GM23338 (cell line): ENCODE results near the gene PPP1R14B. TPM values are rescaled to one million over a fixed set of nuclear protein-coding genes. Genes with fewer than 3 reads are reported as not detected.

Experiments used
- ATAC-seq: fragments of 200-7000 bp; cut with Tn5 transposase; 3 replicates; pipeline ENCODE4 v1.9.1; 2020
- DNase-seq: peaks from one replicate; pipeline ENCODE4 v3.0.0-alpha.2; 2015; ENCODE audit warnings: low spot score
- H2AFZ ChIP-seq: fragments of 200-600 bp; sonication (generic); 2 replicates; pipeline ENCODE4 v1.8.0; 2016; ENCODE audit warnings: antibody characterized with exemption, mild to moderate bottlenecking, moderate library complexity
- H3F3A ChIP-seq: fragments of 200-600 bp; sonication (generic); replicated peaks from 2 replicates; pipeline ENCODE4 v1.8.0; 2017; ENCODE audit warnings: antibody characterized with exemption, mixed run types, low read depth
- H3K27ac ChIP-seq: fragments of 200-600 bp; sonication (generic); 2 replicates; pipeline ENCODE4 v1.6.1; 2016; ENCODE audit warnings: low read depth
- H3K27me3 ChIP-seq: fragments of 200-600 bp; sonication (generic); 2 replicates; pipeline ENCODE4 v1.8.0; 2016; ENCODE audit warnings: mild to moderate bottlenecking, mixed run types, moderate library complexity; ENCODE audit not compliant: insufficient read depth
- H3K36me3 ChIP-seq: fragments of 200-600 bp; sonication (generic); 2 replicates; pipeline ENCODE4 v1.8.0; 2016; ENCODE audit warnings: mild to moderate bottlenecking; ENCODE audit not compliant: insufficient read depth
- H3K4me1 ChIP-seq: fragments of 200-600 bp; sonication (generic); 2 replicates; pipeline ENCODE4 v1.8.0; 2016; ENCODE audit warnings: mild to moderate bottlenecking, moderate library complexity; ENCODE audit not compliant: insufficient read depth
- H3K4me2 ChIP-seq: fragments of 200-600 bp; sonication (generic); 2 replicates; pipeline ENCODE4 v1.7.1; 2017; ENCODE audit warnings: mixed run types
- H3K4me3 ChIP-seq: fragments of 200-600 bp; sonication (generic); 2 replicates; pipeline ENCODE4 v1.6.1; 2016; ENCODE audit warnings: mixed run types
- H3K79me2 ChIP-seq: fragments of 200-600 bp; sonication (generic); replicated peaks from 2 replicates; pipeline ENCODE4 v1.8.0; 2017; ENCODE audit warnings: mild to moderate bottlenecking; ENCODE audit not compliant: insufficient read depth
- H3K9me2 ChIP-seq: fragments of 200-600 bp; sonication (generic); 2 replicates; pipeline ENCODE4 v1.8.0; 2017; ENCODE audit not compliant: insufficient read depth
- H4K20me1 ChIP-seq: fragments of 200-600 bp; sonication (generic); replicated peaks from 2 replicates; pipeline ENCODE4 v1.8.0; 2017; ENCODE audit warnings: mild to moderate bottlenecking; ENCODE audit not compliant: insufficient read depth
- H3K27ac Mint-ChIP-seq: 2 replicates; pipeline ENCODE4 v1.8.0; 2020; ENCODE audit warnings: inconsistent platforms, mild to moderate bottlenecking, moderate library complexity, mixed read lengths
- H3K27me3 Mint-ChIP-seq: 3 replicates; pipeline ENCODE4 v1.8.0; 2022; ENCODE audit warnings: low read depth, mild to moderate bottlenecking, moderate library complexity, mixed read lengths, inconsistent platforms; ENCODE audit not compliant: insufficient read depth, poor library complexity
- H3K36me3 Mint-ChIP-seq: 3 replicates; pipeline ENCODE4 v1.8.0; 2021; ENCODE audit warnings: low read depth, mild to moderate bottlenecking, inconsistent platforms, moderate library complexity, mixed read lengths
- H3K4me1 Mint-ChIP-seq: 3 replicates; pipeline ENCODE4 v1.8.0; 2020; ENCODE audit warnings: mild to moderate bottlenecking, inconsistent platforms, mixed read lengths
- H3K4me3 Mint-ChIP-seq: 3 replicates; pipeline ENCODE4 v1.8.0; 2021; ENCODE audit warnings: moderate library complexity, mild to moderate bottlenecking, inconsistent platforms, mixed read lengths
- H3K9me3 Mint-ChIP-seq: 3 replicates; pipeline ENCODE4 v1.8.0; 2020; ENCODE audit warnings: moderate library complexity, mild to moderate bottlenecking, inconsistent platforms, mixed read lengths
- CREB1 ChIP-seq: fragments of 250-450 bp; sonication (Bioruptor Pico); IDR thresholded peaks from 2 replicates; pipeline ENCODE4 v1.5.0; 2020; ENCODE audit warnings: low read depth, mild to moderate bottlenecking, moderate library complexity
- EZH2 ChIP-seq: fragments of 200-600 bp; sonication (generic); IDR thresholded peaks from one replicate; pipeline ENCODE4 v1.8.0; 2017; ENCODE audit warnings: antibody characterized with exemption, mild to moderate bottlenecking, low read depth; ENCODE audit not compliant: unreplicated experiment
- JUNB ChIP-seq: IDR thresholded peaks from one replicate; pipeline ENCODE4 v1.6.1; 2016; ENCODE audit warnings: antibody characterized with exemption; ENCODE audit not compliant: unreplicated experiment
- NANOG ChIP-seq: IDR thresholded peaks from 2 replicates; pipeline ENCODE4 v1.6.1; 2016; ENCODE audit warnings: antibody characterized with exemption, borderline replicate concordance
- POLR2AphosphoS5 ChIP-seq: IDR thresholded peaks from 2 replicates; pipeline ENCODE4 v1.6.1; 2016; ENCODE audit warnings: antibody characterized with exemption, low read depth
- STAT1 ChIP-seq: IDR thresholded peaks from one replicate; pipeline ENCODE4 v1.6.1; 2016; ENCODE audit warnings: antibody characterized with exemption; ENCODE audit not compliant: unreplicated experiment
- ZNF114 ChIP-seq: fragments of 250-450 bp; sonication (Bioruptor Pico); IDR thresholded peaks from 2 replicates; pipeline ENCODE4 v1.5.0; 2020; ENCODE audit warnings: mild to moderate bottlenecking, moderate library complexity
- ZNF331 ChIP-seq: fragments of 250-450 bp; sonication (Bioruptor Pico); IDR thresholded peaks from 2 replicates; pipeline ENCODE4 v1.5.0; 2020; ENCODE audit warnings: low read depth, mild to moderate bottlenecking, moderate library complexity
- polyA plus RNA-seq: library from polyadenylated mRNA; unstranded; fragments of >200 nt; fragmentation: Nextera tagmentation; extraction: Ambion mirVana; gene quantifications from 2 replicates; pipeline ENCODE4 v1.2.1, GENCODE V29; 2016
- total RNA-seq: library from RNA; depleted of rRNA; stranded (reverse); fragments of >200 nt; shearing (Covaris generic); gene quantifications from 2 replicates; pipeline ENCODE4 v1.2.3, GENCODE V29; 2014
- TF ChIP-seq, protein P1 (sequence below), 2 experiments: fragments of 200-600 bp in 1 of 2; sonication (generic) in 1 of 2; conservative IDR thresholded peaks; 2 replicates each; pipeline versions ENCODE4 v1.5.1 to v1.6.1; 2016 to 2017; ENCODE audit warnings: antibody characterized with exemption in 2 of 2, low read depth in 2 of 2, mild to moderate bottlenecking in 2 of 2, moderate library complexity in 1 of 2
- TF ChIP-seq, protein P2 (sequence below): fragments of 250-450 bp; sonication (Bioruptor Pico); IDR thresholded peaks from 2 replicates; pipeline ENCODE4 v1.5.0; 2020; ENCODE audit warnings: mild to moderate bottlenecking, moderate library complexity
- TF ChIP-seq, protein P3 (sequence below): IDR thresholded peaks from 2 replicates; pipeline ENCODE4 v1.6.1; 2016; ENCODE audit warnings: antibody characterized with exemption

Gene PPP1R14B
- total and polyA plus RNA-seq, 2 experiments from 2014 or later = 250 to 315 TPM

DNA sequence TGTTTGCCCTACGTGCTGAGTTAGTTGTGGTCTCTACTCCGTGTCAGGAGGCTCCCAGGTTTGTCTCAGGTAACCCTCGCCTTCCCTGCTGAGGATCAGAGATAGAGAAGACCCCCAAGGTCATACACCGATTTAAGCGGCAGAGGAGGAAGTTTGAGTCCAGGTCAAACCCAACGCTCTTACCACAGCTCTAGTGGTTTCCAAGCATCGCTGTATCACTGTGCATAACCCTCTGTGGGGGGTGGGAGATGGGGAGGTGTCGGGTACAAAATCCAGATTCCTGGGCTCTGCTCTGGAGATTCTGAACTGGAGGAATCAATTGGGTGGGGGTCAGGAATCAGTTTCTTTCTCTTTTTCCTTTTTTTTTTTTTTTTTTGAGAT lies 15.8 kb downstream of the PPP1R14B start:
- no peaks in the 10 kb centered on the region for H3K9me3 Mint-ChIP-seq
- peaks cover 3% of the 10 kb centered on the region; the same call in 1 of the 3 replicates for H3K36me3 Mint-ChIP-seq
- Histone ChIP-seq H3K79me2 (peaks cover 4% of the 10 kb centered on the region; the same call in 1 of the 2 replicates), H4K20me1 (no peaks in the 10 kb centered on the region), H3K4me2 (peak overlapping the region; percentile 96), H3K36me3 (no peaks in the 10 kb centered on the region), H3K4me3 (peak overlapping the region; percentile 94), H3K9me2 (no peaks in the 10 kb centered on the region), H2AFZ (peak overlapping the region; percentile 76; the same call in 1 of the 2 replicates), H3K4me1 (peaks cover 17% of the 10 kb centered on the region; the same call in 1 of the 2 replicates), H3K27ac (peak overlapping the region; percentile 80; the same call in 1 of the 2 replicates), H3F3A (peaks cover 22% of the 10 kb centered on the region), H3K27me3 (peaks cover 23% of the 10 kb centered on the region; the same call in 1 of the 2 replicates)
- DNase-seq (no peak), ATAC-seq (no peak)
- H3K27ac Mint-ChIP-seq = peak overlapping the region; percentile 73; the same call in 1 of the 2 replicates
- H3K27me3 Mint-ChIP-seq = peaks cover 27% of the 10 kb centered on the region
- peak overlapping the region; percentile 83 for H3K4me3 Mint-ChIP-seq
- peaks cover 23% of the 10 kb centered on the region for H3K4me1 Mint-ChIP-seq
- TF ChIP-seq, protein P1, sequence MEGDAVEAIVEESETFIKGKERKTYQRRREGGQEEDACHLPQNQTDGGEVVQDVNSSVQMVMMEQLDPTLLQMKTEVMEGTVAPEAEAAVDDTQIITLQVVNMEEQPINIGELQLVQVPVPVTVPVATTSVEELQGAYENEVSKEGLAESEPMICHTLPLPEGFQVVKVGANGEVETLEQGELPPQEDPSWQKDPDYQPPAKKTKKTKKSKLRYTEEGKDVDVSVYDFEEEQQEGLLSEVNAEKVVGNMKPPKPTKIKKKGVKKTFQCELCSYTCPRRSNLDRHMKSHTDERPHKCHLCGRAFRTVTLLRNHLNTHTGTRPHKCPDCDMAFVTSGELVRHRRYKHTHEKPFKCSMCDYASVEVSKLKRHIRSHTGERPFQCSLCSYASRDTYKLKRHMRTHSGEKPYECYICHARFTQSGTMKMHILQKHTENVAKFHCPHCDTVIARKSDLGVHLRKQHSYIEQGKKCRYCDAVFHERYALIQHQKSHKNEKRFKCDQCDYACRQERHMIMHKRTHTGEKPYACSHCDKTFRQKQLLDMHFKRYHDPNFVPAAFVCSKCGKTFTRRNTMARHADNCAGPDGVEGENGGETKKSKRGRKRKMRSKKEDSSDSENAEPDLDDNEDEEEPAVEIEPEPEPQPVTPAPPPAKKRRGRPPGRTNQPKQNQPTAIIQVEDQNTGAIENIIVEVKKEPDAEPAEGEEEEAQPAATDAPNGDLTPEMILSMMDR (conservative IDR thresholded peaks at IDR 0.05; ENCODE audit: low read depth in 2 of 2) = no peak
- TF ChIP-seq, protein P2, sequence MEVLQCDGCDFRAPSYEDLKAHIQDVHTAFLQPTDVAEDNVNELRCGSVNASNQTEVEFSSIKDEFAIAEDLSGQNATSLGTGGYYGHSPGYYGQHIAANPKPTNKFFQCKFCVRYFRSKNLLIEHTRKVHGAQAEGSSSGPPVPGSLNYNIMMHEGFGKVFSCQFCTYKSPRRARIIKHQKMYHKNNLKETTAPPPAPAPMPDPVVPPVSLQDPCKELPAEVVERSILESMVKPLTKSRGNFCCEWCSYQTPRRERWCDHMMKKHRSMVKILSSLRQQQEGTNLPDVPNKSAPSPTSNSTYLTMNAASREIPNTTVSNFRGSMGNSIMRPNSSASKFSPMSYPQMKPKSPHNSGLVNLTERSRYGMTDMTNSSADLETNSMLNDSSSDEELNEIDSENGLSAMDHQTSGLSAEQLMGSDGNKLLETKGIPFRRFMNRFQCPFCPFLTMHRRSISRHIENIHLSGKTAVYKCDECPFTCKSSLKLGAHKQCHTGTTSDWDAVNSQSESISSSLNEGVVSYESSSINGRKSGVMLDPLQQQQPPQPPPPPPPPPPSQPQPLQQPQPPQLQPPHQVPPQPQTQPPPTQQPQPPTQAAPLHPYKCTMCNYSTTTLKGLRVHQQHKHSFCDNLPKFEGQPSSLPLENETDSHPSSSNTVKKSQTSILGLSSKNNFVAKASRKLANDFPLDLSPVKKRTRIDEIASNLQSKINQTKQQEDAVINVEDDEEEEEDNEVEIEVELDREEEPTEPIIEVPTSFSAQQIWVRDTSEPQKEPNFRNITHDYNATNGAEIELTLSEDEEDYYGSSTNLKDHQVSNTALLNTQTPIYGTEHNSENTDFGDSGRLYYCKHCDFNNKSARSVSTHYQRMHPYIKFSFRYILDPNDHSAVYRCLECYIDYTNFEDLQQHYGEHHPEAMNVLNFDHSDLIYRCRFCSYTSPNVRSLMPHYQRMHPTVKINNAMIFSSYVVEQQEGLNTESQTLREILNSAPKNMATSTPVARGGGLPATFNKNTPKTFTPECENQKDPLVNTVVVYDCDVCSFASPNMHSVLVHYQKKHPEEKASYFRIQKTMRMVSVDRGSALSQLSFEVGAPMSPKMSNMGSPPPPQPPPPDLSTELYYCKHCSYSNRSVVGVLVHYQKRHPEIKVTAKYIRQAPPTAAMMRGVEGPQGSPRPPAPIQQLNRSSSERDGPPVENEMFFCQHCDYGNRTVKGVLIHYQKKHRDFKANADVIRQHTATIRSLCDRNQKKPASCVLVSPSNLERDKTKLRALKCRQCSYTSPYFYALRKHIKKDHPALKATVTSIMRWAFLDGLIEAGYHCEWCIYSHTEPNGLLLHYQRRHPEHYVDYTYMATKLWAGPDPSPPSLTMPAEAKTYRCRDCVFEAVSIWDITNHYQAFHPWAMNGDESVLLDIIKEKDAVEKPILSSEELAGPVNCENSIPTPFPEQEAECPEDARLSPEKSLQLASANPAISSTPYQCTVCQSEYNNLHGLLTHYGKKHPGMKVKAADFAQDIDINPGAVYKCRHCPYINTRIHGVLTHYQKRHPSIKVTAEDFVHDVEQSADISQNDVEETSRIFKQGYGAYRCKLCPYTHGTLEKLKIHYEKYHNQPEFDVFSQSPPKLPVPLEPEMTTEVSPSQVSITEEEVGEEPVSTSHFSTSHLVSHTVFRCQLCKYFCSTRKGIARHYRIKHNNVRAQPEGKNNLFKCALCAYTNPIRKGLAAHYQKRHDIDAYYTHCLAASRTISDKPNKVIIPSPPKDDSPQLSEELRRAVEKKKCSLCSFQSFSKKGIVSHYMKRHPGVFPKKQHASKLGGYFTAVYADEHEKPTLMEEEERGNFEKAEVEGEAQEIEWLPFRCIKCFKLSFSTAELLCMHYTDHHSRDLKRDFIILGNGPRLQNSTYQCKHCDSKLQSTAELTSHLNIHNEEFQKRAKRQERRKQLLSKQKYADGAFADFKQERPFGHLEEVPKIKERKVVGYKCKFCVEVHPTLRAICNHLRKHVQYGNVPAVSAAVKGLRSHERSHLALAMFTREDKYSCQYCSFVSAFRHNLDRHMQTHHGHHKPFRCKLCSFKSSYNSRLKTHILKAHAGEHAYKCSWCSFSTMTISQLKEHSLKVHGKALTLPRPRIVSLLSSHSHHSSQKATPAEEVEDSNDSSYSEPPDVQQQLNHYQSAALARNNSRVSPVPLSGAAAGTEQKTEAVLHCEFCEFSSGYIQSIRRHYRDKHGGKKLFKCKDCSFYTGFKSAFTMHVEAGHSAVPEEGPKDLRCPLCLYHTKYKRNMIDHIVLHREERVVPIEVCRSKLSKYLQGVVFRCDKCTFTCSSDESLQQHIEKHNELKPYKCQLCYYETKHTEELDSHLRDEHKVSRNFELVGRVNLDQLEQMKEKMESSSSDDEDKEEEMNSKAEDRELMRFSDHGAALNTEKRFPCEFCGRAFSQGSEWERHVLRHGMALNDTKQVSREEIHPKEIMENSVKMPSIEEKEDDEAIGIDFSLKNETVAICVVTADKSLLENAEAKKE = no peak
- TF ChIP-seq JUNB = no peak
- TF ChIP-seq EZH2 = no peak
- TF ChIP-seq, protein P3, sequence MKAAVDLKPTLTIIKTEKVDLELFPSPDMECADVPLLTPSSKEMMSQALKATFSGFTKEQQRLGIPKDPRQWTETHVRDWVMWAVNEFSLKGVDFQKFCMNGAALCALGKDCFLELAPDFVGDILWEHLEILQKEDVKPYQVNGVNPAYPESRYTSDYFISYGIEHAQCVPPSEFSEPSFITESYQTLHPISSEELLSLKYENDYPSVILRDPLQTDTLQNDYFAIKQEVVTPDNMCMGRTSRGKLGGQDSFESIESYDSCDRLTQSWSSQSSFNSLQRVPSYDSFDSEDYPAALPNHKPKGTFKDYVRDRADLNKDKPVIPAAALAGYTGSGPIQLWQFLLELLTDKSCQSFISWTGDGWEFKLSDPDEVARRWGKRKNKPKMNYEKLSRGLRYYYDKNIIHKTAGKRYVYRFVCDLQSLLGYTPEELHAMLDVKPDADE = no peak
- no peak for TF ChIP-seq ZNF114 (CRISPR knock-in tag)
- TF ChIP-seq POLR2AphosphoS5 = no peak
- no peak for TF ChIP-seq CREB1 (CRISPR knock-in tag)
- TF ChIP-seq ZNF331 (CRISPR knock-in tag) = no peak
- TF ChIP-seq STAT1 = no peak
- TF ChIP-seq NANOG = no peak
